ENCODE results near the gene PDS5B.

Gene PDS5B

DNA sequence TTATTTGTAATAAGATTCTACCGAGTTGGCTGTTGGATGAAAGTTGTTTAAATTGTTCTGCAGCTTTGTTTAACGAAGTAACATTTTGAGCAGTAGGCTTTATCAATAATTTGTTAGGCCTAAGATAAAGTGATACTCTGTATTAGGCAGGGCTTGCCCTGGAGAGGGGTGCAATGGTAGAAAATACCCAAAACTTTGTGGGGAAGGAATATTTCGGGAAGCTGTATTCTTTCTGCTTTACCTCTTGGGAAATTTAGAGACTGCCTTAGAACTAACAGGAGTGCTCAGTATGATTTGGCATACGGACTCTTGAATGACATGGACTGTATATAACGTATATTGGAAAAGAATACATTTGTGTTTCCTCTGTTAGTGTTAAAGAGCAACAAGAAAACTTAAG lies 2.5 kb downstream of the PDS5B start:
- H3K4me3 ChIP-seq (replicated peaks; ENCODE audit: low read depth, low read length): peak overlapping the region; percentile 67
- TF ChIP-seq, protein P1, sequence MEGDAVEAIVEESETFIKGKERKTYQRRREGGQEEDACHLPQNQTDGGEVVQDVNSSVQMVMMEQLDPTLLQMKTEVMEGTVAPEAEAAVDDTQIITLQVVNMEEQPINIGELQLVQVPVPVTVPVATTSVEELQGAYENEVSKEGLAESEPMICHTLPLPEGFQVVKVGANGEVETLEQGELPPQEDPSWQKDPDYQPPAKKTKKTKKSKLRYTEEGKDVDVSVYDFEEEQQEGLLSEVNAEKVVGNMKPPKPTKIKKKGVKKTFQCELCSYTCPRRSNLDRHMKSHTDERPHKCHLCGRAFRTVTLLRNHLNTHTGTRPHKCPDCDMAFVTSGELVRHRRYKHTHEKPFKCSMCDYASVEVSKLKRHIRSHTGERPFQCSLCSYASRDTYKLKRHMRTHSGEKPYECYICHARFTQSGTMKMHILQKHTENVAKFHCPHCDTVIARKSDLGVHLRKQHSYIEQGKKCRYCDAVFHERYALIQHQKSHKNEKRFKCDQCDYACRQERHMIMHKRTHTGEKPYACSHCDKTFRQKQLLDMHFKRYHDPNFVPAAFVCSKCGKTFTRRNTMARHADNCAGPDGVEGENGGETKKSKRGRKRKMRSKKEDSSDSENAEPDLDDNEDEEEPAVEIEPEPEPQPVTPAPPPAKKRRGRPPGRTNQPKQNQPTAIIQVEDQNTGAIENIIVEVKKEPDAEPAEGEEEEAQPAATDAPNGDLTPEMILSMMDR (IDR thresholded peaks at IDR 0.05; ENCODE audit: low read length, missing control alignments): no peak
- DNase-seq (ENCODE audit: low read depth): no peak

- TF ChIP-seq, protein P1 (IDR thresholded peaks at IDR 0.05; ENCODE audit: low read length, missing control alignments): no peak
- no peak for DNase-seq (ENCODE audit: low read depth)
- H3K4me3 ChIP-seq (replicated peaks; ENCODE audit: low read depth, low read length): peak overlapping the region; percentile 67
These were observed 3.2 kb downstream of the PDS5B start for GRCh38 chr13:32589471-32589870.

DNA sequence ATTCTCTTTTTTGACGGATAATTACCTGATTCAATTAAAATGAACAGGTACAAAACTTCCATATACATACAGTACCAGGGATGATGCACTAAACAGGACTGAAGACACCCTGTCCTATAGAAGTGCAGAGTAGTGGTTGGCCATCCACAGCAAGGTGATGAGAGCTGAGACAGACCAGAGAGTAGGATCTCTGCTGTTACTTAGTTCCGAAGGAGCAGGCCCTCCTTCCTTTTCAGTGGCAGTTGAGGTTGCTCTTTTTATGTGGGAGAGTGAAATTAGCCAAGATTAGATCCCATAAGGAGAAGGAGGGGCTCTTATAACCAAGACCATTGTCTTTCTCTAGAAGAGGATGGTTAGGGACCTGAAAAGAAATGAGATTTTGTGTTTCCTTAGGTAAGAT lies 4.0 kb downstream of the PDS5B start:
- no peak for DNase-seq (ENCODE audit: low read depth)
- TF ChIP-seq, protein P1 (IDR thresholded peaks at IDR 0.05; ENCODE audit: low read length, missing control alignments): no peak
- no peak overlapping the region for H3K4me3 ChIP-seq (replicated peaks; ENCODE audit: low read depth, low read length)

DNA sequence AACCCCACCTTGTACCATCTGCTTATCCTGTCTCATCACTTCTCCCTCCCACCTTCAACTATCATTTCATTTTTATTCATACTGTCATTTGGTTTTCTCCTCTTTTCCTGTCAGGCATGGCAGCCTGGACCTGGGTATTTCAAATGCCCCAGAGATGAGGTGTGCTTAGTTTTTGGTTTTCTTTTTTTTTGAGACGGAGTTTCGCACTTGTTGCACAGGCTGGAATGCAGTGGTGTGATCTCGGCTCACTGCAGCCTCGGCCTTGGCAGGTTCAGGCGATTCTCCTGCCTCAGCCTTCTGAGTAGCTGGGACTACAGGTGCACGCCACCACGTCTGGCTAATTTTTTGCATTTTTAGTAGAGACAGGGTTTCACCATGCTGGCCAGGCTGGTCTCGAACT lies 5.8 kb downstream of the PDS5B start:
- DNase-seq (ENCODE audit: low read depth): no peak
- H3K4me3 ChIP-seq (replicated peaks; ENCODE audit: low read depth, low read length): no peak overlapping the region
- TF ChIP-seq, protein P1 (IDR thresholded peaks at IDR 0.05; ENCODE audit: low read length, missing control alignments): no peak

DNA sequence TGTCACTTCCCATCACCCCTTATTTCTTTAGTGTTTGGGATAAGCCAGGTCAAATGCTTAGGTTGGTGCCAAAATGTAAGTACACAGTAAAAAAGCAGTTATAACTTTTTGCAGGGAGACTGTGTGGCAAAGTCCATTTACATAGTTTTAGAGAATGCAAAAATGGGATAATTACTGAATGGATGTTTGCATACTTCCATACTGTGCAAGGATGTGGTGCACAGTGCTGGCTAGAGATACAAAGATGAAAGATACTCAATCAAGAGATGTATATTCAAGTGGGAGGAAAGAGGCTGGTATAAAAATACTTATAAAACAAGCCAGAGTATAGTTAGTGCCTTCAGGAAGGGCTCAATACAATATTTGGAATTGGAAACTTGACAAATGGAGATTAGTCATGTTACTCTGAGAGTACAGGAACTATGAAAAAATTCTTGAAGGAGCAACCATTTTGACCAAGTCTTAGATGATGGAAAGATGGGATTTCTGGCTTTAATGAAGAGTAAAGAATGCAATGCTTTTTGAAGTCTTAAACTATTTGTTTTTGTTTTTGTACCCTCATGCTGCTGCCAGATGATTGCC lies 8.0 kb downstream of the PDS5B start:
- TF ChIP-seq, protein P1 (IDR thresholded peaks at IDR 0.05; ENCODE audit: low read length, missing control alignments): no peak
- no peak overlapping the region for H3K4me3 ChIP-seq (replicated peaks; ENCODE audit: low read depth, low read length)
- DNase-seq (ENCODE audit: low read depth): peak; percentile 36

DNA sequence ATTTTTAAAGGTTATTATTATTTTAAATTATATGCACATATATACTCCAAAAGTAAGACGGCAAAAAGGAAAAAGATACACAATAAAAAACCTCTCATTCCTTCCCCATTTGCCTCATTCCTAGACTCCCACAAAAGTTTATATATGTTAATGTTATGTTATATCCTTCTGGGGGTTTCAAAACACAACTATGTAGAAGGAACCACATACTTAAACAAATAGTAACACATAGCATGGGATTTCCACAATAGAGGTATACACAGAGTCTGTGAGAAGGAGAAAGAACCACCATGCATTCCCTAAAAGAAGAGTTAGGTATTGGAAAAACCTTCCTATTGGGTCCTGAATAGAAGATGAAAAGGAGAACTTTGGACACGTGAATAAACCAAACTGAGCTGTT lies 9.1 kb downstream of the PDS5B start:
- DNase-seq (ENCODE audit: low read depth): no peak
- H3K4me3 ChIP-seq (replicated peaks; ENCODE audit: low read depth, low read length): no peak overlapping the region
- TF ChIP-seq, protein P1 (IDR thresholded peaks at IDR 0.05; ENCODE audit: low read length, missing control alignments): no peak

- DNase-seq (ENCODE audit: low read depth): no peak
- no peak overlapping the region for H3K4me3 ChIP-seq (replicated peaks; ENCODE audit: low read depth, low read length)
- TF ChIP-seq, protein P1 (IDR thresholded peaks at IDR 0.05; ENCODE audit: low read length, missing control alignments): no peak
These were observed 14.6 kb downstream of the PDS5B start for GRCh38 chr13:32600890-32601289.

All from fibroblast of pulmonary artery (primary cell).